GM12875 (cell line): ENCODE data around the gene CDCA7.
A peak's percentile ranks its signal among the peaks of the same experiment; 100 is the strongest.
"Not testable (repeated sequence)": the region's sequence is repeated elsewhere in the genome, so short reads cannot be mapped to it uniquely, and the experiment has no call there.

Source experiments
- H3K4me3 ChIP-seq: one replicate; pipeline ENCODE4 v1.5.1; 2011; ENCODE audit warnings: low read depth, low read length, control low read depth
- CTCF ChIP-seq: IDR thresholded peaks from 2 replicates; pipeline ENCODE4 v1.5.1; 2011; ENCODE audit warnings: low read depth, mild to moderate bottlenecking, control low read depth, inconsistent platforms, low read length, moderate library complexity, borderline replicate concordance; ENCODE audit not compliant: insufficient read depth

The CDCA7 gene

GRCh38 chr2:173354582-173355131 lies at the start of gene CDCA7:
TSS of gene CDCA7 (plus strand) at chr2:173354872. CDS start at chr2:173354964, 92 bp downstream.
- H3K4me3 ChIP-seq: peak within 1 kb of the TSS; percentile 87
- TF ChIP-seq CTCF: no peak

- no peak for TF ChIP-seq CTCF
- no peak overlapping the region for H3K4me3 ChIP-seq
Observed at GRCh38 chr2:173305303-173305702, 49.4 kb upstream of the CDCA7 start.

GRCh38 chr2:173307293-173307692 lies 47.4 kb upstream of the CDCA7 start:
- no peak for TF ChIP-seq CTCF
- no peak overlapping the region for H3K4me3 ChIP-seq

GRCh38 chr2:173309370-173309769 lies 45.3 kb upstream of the CDCA7 start:
- H3K4me3 ChIP-seq: not testable (repeated sequence)

GRCh38 chr2:173311844-173312606 lies 42.6 kb upstream of the CDCA7 start:
- no peak for TF ChIP-seq CTCF
- H3K4me3 ChIP-seq: no peak overlapping the region

GRCh38 chr2:173323371-173323770 lies 31.3 kb upstream of the CDCA7 start:
- H3K4me3 ChIP-seq: no peak overlapping the region
- no peak for TF ChIP-seq CTCF

GRCh38 chr2:173326806-173327205 lies 27.9 kb upstream of the CDCA7 start:
- no peak overlapping the region for H3K4me3 ChIP-seq
- no peak for TF ChIP-seq CTCF
